GM21367 (cell line): ENCODE data around the gene TEAD1.

Source experiments
- ATAC-seq: cut with Tn5 transposase; IDR thresholded peaks from one replicate; pipeline ENCODE4 v1.9.1; 2021; ENCODE audit not compliant: unreplicated experiment

Gene TEAD1

DNA sequence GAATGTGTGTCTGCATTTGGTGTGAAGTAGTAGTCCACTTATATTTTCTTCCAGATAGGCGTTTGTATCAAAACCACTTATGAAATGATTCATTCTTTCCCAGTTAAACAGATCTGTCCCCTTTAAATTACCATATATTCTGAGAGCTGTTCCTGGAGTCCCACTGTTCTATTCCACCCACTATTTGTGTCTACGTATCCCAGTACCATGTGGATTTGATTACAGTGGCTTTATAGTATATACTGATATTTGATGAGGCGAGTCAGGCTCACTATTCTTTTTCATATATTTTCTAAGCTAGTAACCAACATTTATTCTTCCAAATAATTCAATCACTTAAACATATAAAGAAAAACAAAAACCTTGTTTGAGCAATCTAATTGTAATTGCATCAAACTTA, 253.0 kb downstream of the TEAD1 start:
- no peak for ATAC-seq

DNA sequence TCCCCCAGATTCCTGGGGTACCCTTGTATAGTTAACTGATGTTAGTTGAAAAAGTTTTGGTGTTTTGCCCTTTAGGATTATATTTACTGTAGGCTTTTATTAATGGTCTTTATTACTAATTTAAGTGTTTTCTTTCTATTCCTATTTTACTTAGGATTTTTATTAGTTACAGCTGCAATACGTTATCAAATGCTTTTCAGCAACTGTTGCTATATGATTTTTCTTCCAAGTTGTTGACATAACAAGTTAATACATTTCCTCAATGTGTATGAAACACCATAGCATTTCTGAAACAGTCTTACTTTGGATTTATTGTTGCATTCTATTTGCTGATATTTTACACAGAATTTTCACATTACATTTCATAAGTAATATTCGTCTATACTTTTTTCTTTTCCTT, 253.7 kb downstream of the TEAD1 start:
- ATAC-seq, result no peak

DNA sequence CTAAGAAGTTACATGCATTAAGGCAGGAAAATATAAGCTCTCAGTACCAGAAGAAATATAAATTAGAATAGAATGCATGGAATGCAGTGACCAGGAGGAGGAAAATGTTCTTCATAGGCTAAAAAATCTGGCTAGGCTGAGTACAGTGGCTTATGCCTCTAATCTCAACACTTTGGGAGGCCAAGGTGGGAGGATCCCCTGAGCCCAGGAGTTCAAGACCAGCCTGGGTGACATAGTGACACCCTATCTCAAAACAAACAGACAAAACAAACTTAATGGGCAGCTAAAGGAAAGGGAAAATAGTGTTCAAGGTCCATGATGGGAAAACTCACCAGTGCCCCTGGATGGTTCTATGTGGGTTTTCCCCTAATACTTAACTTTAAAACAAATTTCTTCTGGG, 256.6 kb downstream of the TEAD1 start:
- ATAC-seq, result no peak

DNA sequence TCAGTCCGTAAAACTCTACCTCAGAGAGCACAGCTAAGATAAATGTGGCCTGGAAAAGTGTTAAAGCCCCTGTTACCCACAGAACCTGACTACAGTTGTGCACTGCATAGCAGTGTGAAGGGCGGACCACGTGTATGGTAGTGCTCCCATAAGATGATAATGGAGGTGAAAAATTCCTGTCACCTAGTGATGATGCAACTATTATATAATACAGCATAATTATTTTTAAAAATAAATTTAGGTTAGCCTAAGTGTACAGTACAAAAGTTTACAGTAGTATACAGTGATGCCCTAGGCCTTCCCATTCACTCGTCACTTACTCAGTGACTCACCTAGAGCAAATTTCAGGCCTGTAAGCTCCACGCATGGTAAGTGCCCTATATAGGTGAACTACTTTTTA, 258.3 kb downstream of the TEAD1 start:
- no peak for ATAC-seq

DNA sequence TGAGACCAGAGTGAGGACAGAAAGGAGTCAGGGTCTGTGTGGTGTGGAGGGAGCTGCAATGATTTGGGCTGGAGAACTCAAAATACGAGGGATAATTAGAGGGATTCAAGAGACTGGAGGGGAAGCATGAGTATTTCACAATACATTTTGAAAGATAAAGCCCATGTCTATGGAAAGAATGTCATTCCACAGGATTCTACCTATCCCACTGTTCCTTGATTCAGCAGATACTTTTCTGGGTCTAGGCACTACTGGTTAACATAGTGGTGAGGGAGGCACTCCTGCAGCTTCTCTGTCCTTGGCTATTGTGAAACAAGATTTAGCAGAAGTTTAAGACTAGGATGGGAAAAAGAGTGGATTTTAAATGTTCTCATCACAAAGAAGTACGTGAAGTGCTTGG, 262.0 kb downstream of the TEAD1 start:
- ATAC-seq, result no peak

DNA sequence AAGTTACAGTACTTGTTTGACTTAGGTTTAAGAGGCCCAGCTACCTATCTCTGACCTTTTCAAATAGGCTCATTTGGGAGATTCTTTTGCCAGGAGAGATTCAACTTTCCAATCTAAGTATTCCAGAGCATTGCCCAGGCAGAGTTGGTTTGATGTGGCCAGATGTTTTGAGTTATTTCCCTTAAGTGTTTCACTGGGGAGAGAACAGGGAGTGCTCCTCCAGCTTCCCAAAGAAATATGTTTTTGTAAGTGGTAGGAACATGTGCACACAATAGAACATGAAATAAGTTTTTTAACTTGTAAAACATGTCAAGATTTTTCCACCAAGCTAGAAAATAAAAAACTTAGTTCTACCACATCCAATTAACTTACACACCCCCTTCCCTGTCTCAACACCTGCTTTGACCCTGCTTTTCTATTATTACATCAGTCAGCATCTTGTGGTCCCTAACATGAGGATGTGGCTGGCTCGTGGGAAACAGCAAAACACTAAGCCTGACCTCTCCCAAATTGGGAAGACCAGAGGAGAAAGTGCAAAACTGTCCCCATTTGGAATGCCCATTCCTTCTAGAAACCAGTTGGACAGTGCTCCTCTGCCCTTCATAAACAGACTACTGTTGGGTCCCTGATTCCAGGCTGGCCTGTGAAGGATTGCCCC, 264.5 kb downstream of the TEAD1 start:
- ATAC-seq, result no peak

DNA sequence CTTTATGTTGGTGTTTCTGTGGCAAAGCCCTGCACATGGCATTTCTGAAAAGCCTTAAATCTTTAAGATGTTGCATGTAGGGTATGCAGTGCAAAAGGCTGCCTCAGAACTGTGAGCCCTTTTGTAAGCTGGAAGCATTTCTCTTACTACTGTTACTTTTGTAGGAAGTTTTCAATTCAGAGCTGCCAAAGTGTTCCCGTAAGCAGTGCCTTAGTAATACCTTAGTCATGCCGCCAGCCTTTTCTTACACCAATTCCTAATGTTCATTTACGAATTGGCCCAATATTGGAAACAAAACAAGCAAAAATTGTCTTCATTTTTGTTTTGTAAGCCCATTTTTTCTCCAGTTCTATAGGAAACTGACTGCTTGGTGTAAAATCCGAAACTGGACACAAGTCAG, 267.4 kb downstream of the TEAD1 start:
- ATAC-seq, result no peak

DNA sequence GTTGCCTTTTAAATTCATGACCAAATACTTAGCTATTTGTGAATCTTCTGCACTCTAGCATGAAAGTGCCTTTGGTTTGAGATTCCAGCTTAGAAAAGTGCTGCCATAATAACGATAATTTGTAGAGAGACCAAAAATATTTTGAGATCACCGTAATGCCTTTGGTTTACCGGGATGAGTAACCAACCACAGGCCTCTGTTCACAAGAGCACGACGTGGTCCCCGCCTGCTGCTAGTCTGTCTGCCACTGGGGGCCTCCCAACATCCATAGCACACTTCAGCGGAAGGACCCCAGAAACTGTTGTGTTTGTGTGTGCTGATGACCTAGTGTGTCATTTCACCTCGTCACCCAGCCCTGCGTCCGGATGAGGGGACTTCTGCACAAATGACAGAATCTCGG, 267.9 kb downstream of the TEAD1 start:
- ATAC-seq, result no peak

DNA sequence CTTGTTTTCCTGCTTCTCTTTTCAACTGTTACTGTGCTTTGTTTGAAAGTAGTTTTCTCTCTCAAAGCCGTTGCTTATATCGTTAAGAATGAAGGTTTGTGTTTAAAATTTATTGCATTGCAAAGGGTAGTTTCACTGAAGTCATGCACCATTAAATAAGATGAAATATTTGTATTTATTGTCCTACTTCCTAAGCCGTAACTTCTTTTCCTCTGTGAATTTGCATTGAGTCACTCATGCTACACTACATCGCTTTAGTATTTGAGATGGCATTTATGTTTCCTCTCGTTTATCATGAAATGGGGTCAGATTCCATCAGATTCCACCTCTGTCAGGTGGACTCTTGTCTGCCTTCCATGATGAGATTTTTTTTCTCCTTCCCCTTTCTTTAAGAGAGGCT, 269.1 kb downstream of the TEAD1 start:
- no peak for ATAC-seq

DNA sequence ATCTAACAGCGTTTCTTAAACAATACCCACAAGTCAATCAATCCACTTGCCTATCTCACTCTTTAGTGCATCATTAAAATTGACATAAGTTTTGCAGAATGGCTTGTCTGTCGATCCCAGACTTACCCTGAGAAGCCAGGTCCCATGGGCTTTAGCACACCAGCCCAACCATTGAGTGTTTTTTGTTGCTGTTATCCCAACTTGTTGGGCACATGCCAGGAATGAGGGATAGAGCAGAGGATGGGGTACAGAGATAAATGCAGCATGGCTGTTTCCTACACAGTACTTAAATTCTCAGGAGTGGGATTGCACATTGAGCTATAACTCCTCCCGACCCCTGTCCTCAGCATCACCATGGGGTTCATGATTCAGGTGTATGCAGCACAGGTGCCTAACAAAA, 270.7 kb downstream of the TEAD1 start:
- ATAC-seq, result no peak

DNA sequence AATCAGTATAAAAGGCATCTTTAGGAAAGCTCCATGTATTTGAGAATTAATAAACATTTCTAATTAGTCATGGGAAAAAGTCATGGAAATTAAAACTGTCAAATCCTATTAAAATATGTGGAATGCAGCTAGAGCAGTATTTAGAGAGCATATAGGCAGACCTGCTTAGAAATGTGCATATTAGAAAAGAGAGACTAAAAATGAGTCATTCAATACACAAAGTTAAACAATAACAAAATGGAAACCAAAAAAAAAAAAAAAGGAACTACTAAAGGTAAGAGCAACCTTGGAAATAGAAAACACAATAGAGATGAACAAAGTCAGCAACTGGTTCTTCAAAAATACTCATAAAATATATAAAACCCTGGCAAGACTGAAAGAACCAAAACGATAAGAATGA, 275.2 kb downstream of the TEAD1 start:
- ATAC-seq, result no peak

DNA sequence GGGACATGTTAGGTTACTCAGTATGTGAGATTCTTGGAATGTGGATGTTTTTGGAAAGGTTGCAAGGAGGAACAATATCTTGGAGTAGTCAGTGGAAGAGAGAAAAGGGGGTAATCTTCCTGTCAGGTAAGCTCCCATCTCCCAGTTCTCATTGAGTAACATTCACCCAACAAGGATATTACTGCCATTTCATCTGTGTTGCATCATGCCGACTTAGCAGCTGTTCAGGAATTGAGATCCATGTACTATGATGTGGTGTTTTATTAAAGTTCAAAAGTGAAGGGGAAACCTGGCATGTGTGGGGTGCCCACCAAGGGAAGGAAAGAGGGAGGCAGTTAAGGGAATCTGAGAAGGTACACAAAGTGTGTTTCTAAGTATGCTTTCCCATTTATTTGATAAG, 276.4 kb downstream of the TEAD1 start:
- no peak for ATAC-seq

DNA sequence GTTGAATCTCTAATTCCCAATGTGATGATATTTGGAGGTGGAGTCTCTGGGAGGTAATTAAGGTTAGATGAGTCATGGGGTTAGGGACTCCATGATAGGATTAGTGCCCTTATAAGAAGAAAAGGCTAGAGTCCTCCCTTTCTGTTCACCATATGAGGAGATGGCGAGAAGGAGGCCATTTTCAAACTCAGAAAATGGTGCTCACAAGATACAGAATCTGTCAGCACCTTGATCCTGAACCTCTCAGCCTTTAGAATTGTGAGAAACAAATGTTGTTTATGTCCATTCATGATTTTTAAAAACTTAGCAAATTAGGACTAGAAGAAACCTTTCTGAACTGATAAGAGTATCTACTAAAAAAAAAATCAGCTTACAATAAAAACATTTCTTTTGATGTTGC, 277.2 kb downstream of the TEAD1 start:
- no peak for ATAC-seq

DNA sequence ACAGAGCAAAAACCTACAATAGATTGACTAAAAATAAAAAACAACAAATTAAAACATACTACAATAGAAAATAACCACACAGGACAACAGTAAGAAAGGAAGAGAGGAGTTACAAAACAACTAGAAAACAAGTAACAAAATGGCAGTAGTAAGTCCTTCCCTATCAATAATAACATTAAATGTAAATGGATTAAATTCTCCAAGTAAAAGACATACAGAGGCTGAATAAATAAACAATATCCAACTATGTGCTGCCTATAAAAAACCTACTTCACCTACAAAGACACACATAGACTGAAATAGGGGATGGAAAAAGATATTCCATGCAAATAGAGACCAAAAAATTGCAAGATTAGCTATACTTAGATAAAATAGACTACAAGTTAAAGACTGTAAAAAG, 277.9 kb downstream of the TEAD1 start:
- no peak for ATAC-seq

DNA sequence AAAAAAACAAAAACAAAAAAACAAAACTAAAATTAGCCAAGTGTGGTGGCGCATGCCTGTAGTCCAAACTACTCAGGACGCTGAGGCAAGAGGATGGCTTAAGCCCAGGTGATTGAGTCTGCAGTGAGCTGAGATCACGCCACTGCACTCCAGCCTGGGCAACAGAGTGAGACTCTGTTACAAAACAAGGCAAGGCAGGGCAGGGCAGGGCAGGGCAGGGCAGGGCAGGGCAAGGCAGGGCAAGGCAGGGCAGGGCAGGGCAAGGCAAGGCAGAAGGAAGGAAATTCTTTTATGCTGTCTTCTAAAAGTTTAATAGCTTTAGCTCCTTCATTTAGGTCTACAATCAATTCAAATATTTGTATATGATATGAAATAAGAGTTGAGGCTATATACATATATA, 284.8 kb downstream of the TEAD1 start:
- no peak for ATAC-seq

DNA sequence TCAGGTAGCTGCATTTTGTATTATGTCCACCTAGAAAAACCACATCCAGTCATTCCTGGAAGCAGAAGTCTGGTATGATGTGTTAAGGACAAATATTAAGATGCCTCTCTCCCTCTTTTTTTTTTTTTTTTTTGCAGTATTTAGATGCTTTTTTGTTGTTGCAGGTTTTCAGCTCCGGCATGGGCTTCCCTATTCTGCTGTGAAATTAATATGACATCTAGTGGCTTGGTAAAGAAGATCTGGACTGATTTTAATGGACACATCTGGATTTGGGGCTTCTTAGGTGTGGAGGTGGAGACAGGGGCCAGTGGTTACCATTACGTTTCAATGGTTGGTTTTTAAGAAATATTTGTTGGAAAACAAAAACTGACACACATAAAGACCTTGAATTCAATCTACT, 287.4 kb downstream of the TEAD1 start:
- ATAC-seq, result no peak

DNA sequence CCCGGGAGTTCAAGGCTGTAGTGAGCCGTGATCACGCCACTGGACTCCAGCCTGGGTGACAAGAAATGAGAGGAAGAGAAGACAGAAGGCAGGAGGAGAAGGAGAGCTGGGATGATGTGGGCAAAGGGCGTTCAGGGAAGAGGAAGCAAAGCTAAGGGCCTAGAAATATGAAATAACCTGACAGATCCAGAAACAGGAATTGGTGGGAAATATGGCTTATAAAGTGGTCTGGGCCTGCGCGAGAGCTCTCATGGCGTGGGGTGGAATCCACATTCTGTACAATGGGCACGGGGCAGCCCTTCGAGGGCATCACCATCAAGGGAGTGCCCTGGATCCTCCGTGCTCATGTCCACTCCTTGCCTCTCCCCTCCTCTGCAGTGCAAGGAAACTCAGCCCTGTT, 288.1 kb downstream of the TEAD1 start:
- no peak for ATAC-seq

DNA sequence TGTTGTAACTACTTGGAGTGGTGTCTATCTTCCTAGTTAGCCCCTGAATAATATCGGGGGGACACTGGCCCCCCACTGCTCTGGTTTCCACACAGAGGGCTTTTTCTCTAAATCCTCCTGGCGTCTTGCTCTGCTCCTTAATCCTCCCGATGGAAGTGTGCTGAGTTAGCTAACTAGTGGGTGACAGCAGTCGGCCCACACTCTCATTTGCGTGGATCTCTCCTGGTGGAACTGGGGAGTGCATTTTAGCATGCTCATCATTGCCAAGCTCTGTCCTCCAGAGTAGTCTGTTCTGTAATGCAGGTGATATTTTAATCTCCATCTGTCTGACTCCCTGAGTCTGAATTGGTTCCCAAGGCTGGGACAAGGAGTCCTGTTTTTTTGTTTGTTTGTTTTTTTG, 288.8 kb downstream of the TEAD1 start:
- ATAC-seq, result no peak

DNA sequence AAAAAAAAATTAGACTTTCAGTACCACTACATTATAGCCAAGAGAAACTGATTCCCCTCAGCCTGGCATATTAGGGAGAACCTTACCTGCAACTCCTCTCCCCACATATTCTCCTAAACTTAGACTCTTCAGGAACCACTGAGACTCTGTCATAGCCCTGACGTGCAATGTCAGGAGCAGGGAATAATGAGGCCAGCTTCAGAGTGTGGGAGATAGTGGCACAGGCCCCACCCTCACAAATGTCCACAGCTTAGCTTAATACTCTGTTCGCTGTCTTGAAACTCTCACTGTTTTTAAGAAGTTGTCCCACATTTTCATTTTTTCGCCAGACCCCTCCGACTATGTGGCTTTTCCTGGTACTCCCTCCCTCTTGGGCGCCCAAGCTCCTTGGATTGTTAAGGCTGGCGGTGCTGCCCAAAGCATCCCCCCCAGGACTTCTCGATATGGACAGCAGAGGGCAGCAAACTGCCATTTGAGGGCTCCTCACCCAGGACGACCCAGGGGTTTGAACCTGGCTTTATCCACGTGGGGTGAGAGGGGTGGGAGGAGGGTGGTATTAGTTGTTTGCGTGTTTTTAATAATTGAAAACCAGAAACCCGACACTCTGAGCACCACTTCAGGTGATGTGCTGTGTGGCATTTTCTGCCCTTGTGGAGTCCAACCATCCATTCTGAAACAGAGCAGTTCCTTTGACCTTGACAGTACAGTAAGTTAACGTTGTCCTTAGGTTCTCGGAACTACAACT, 289.7 kb downstream of the TEAD1 start:
- no peak for ATAC-seq

DNA sequence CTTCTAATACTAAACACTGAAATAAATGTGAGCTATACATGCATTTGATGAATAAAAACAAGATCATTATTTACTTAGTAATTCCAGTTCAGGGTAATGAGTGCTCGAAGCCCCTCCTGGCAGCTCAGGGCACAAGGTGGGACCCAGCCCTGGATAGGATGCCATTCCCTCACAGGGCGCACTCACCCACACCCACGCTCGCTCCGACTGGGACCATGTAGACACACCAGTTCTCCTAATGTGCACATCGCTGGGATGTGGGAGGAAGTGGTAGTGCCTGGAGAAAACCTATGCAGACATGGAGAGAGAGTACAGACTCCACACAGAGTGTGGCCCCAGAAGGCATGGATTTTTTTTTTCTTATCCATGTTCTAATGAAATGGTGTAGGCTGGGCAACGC, 290.4 kb downstream of the TEAD1 start:
- ATAC-seq, result no peak

DNA sequence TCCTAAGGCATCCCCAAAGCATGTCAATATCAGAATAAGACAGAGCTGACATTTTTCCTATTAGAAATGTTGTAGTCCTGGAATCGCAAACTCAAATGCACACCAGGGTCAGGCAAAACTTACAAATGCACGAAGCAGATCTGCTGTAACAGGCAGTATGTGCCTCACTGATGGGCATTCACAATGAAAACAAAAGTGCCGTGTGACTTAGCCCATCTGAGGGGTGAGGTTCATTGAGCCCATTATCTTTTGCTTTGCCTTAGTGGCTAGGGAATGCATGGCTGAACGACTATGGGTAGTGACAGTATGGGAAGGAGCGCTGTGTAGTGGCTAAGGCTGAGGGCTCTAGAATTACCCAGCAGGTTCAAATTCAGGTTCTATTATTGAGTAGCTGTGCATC, 291.8 kb downstream of the TEAD1 start:
- ATAC-seq, result no peak

DNA sequence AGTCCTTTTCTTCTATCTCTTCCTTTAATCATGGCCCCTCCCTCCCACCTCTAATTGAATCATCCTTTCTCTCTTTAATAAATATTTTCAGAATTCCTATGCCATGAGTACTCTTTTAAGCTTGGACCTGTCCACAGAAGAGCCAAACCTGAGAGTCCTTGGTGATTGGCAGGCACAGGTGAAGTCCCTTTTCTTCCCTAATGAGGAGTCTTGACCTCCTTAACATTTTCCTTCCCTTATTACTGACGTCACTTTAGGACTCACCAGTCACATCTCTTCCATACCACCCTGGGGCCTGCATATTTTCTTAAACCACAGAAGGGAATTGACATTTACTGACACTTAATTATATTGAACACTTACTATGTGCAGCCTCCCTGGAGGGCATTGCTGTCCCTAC, 293.9 kb downstream of the TEAD1 start:
- ATAC-seq, result no peak

DNA sequence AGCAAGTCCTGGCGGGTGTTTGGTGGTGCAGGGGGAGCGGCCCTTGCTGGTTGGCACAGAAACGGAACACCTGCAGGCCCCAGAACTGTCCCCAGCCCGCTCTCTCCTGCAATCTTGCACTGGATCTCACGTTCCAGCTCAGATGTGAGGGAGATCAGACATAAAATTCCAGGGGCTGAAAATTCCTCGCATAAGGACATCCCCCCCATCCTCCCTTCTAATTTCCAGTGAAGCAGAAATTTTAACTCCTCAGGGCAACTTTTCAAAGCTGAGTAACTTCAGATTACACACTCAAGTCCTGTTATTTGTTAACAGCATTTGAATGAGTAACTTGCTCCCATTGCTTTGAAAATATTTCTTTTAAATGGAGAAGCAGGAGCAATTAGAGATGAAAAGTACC, 294.6 kb downstream of the TEAD1 start:
- no peak for ATAC-seq
